ENCODE results near the gene UFD1.
A peak's percentile ranks its signal among the peaks of the same experiment; 100 is the strongest.

Gene UFD1

DNA sequence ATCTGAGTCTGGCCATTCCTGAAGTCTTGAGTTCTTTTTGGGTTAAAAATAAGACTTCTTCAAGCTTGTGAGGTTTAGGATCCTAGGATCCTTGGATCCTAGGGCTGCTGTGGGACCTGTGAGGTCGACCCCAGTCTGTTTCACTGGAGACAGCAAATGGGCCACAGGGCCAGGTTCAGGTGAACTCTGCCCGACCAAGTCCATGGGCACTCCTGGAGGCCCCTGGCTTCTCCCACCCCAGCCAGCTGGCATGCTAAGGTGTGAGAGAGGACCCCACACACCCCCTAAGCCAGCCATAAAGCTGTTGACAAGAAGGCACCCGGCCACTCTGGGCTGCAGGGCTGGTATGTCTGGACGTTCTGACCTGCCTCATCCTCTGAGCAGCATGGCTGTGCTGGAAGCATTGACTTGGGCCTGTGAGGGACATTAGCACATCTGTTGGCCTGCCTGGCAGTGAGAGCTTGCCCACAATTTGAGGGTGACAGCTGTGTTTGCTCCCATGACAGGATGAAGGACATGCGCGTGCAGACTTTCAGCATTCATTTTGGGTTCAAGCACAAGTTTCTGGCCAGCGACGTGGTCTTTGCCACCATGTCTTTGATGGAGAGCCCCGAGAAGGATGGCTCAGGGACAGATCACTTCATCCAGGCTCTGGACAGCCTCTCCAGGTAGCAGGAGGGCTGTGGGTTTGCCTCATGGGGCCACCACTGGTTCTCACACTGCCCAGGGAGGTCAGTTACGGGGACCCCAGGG is 29.2 kb upstream of the UFD1 start:
- no peak overlapping the region for H3K4me3 ChIP-seq (ENCODE audit: low read depth, low read length)
- no peak for DNase-seq (ENCODE audit: low read depth)
- TF ChIP-seq, protein P1, sequence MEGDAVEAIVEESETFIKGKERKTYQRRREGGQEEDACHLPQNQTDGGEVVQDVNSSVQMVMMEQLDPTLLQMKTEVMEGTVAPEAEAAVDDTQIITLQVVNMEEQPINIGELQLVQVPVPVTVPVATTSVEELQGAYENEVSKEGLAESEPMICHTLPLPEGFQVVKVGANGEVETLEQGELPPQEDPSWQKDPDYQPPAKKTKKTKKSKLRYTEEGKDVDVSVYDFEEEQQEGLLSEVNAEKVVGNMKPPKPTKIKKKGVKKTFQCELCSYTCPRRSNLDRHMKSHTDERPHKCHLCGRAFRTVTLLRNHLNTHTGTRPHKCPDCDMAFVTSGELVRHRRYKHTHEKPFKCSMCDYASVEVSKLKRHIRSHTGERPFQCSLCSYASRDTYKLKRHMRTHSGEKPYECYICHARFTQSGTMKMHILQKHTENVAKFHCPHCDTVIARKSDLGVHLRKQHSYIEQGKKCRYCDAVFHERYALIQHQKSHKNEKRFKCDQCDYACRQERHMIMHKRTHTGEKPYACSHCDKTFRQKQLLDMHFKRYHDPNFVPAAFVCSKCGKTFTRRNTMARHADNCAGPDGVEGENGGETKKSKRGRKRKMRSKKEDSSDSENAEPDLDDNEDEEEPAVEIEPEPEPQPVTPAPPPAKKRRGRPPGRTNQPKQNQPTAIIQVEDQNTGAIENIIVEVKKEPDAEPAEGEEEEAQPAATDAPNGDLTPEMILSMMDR (conservative IDR thresholded peaks at IDR 0.05; ENCODE audit: low read depth, low read length), result no peak

DNA sequence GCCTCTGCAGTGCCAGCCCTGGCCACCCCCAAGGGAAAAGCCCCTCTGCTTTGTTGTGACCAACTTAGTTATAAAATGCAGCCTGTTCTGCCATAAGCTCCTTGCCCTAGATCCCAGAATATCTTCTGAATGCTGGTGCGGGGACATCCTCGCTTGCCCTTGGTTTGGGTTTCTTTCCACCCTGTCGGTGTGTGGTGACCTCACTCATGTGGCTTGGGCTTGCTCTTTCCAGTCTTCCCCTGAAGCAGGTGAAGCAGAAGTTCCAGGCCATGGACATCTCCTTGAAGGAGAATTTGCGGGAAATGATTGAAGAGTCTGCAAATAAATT is 28.5 kb upstream of the UFD1 start:
- TF ChIP-seq, protein P1 (conservative IDR thresholded peaks at IDR 0.05; ENCODE audit: low read depth, low read length), result no peak
- no peak for DNase-seq (ENCODE audit: low read depth)
- no peak overlapping the region for H3K4me3 ChIP-seq (ENCODE audit: low read depth, low read length)

DNA sequence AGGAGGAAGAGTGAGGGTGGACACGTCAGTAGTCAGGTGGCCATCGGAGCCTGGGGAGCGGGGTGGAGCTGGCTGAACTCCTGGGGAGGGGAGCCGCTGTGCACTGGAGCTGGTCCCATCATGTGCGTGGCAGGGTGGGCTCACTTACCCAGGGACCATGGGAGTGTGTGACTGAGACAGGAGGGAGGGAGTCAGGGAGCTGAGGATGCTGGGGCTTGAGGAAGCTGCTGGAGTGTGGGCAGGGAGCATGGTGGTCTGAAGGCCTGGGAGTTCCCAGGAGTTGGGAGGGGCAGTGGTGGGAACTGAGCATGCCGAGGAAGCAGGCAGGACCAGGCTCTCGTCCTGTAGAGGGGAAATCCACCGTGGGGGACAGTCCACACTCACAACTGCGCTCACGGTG is 27.2 kb upstream of the UFD1 start:
- TF ChIP-seq, protein P1 (conservative IDR thresholded peaks at IDR 0.05; ENCODE audit: low read depth, low read length), result no peak
- no peak for DNase-seq (ENCODE audit: low read depth)
- no peak overlapping the region for H3K4me3 ChIP-seq (ENCODE audit: low read depth, low read length)

GRCh38 chr22:19505735-19506126 is 26.7 kb upstream of the UFD1 start:
- TF ChIP-seq, protein P1 (conservative IDR thresholded peaks at IDR 0.05; ENCODE audit: low read depth, low read length), result no peak
- DNase-seq (ENCODE audit: low read depth), result no peak
- no peak overlapping the region for H3K4me3 ChIP-seq (ENCODE audit: low read depth, low read length)

DNA sequence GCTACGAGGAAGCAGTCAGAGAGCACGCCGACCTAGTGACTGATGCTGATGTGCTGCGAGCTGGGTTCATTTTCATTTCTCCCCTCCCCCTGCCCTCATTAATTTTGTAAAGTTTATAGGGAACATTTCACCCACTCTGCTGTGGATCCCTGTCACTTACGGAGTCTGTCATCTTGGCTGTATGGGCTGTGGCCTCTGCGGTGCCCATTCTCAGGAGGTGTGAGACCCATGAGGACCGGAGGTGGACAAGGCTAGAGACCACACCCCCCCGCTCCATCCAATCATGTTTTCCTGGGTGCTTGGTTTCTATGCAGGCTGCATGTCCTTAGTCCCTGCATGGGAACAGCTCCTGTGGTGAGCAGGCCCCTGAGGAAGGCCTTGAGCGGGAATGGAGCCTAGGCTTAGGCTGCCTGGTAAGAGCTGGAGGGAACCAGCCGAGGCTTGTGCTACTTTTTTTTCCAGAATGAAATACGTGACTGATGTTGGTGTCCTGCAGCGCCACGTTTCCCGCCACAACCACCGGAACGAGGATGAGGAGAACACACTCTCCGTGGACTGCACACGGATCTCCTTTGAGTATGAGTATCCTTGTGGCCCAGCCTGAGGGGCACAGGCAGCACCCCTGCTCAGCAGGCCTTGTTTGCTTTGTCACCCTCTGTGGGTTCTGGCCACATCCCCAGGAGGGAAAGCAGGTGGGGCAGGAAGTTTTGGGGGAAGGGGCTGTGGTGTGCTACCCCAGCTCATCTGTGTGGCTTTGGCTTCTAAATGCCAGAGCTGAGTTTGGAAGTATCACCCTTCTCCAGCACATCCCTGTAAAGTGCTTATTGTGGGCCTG is 26.1 kb upstream of the UFD1 start:
- TF ChIP-seq, protein P1 (conservative IDR thresholded peaks at IDR 0.05; ENCODE audit: low read depth, low read length), result no peak
- H3K4me3 ChIP-seq (ENCODE audit: low read depth, low read length), result no peak overlapping the region

GRCh38 chr22:19503869-19504268 is 24.9 kb upstream of the UFD1 start:
- DNase-seq (ENCODE audit: low read depth), result no peak
- no peak overlapping the region for H3K4me3 ChIP-seq (ENCODE audit: low read depth, low read length)
- TF ChIP-seq, protein P1 (conservative IDR thresholded peaks at IDR 0.05; ENCODE audit: low read depth, low read length), result peak; percentile 15

More for the DNA sequence above, 26.1 kb upstream of the UFD1 start:
- no peak for DNase-seq (ENCODE audit: low read depth)

All from choroid plexus epithelial cell (primary cell).